H1 (cell line): ENCODE measurements around the gene KIF3B. TPM values are rescaled to one million over a fixed set of nuclear protein-coding genes. Genes with fewer than 3 reads are reported as not detected.

Experiments
- CTCF ChIA-PET: fragments of 300-600 bp; sonication (Branson Sonifier 250); formaldehyde crosslinking; loops from one replicate; lab custom pipeline; 2021; ENCODE audit not compliant: partially characterized antibody; lab: Charles Lee
- POLR2A ChIA-PET: fragments of 300-600 bp; sonication (Branson Sonifier 250); formaldehyde crosslinking; loops from one replicate; lab custom pipeline; 2021; ENCODE audit warnings: inconsistent platforms; ENCODE audit not compliant: partially characterized antibody; lab: Charles Lee
- DNase-seq, 2 experiments: peaks; one replicate each; pipeline versions ENCODE4 v3.0.0 to v3.0.0-alpha.2; 2010 to 2022; ENCODE audit warnings: low spot score in 2 of 2, low read depth in 1 of 2, mixed read lengths in 1 of 2
- FAIRE-seq: peaks from 2 replicates; lab custom pipeline; 2011; peaks lifted over from hg19 to GRCh38; lab: Jason Lieb, UNC
- H2AFZ ChIP-seq: 2 replicates; pipeline ENCODE4 v1.8.1; 2012; ENCODE audit warnings: low read length, inconsistent platforms
- H2AK5ac ChIP-seq: 2 replicates; pipeline ENCODE4 v1.6.1; 2013; ENCODE audit warnings: low read depth, low read length
- H2BK120ac ChIP-seq: replicated peaks from 2 replicates; pipeline ENCODE3; 2013; ENCODE audit warnings: low read depth, low read length, inconsistent platforms
- H2BK12ac ChIP-seq: 2 replicates; pipeline ENCODE4 v1.6.1; 2013; ENCODE audit warnings: low read depth, low read length
- H2BK15ac ChIP-seq: 2 replicates; pipeline ENCODE4 v1.6.1; 2013; ENCODE audit warnings: low read length
- H2BK20ac ChIP-seq: 2 replicates; pipeline ENCODE4 v1.6.1; 2013; ENCODE audit warnings: low read length
- H2BK5ac ChIP-seq: 2 replicates; pipeline ENCODE4 v1.6.1; 2013; ENCODE audit warnings: low read depth, low read length
- H3K14ac ChIP-seq: 2 replicates; pipeline ENCODE4 v1.6.1; 2013; ENCODE audit warnings: inconsistent platforms; ENCODE audit not compliant: insufficient read length
- H3K18ac ChIP-seq: 2 replicates; pipeline ENCODE4 v1.6.1; 2013; ENCODE audit warnings: low read length; ENCODE audit errors: extremely low read depth
- H3K23ac ChIP-seq: 2 replicates; pipeline ENCODE4 v1.6.1; 2013; ENCODE audit warnings: inconsistent platforms; ENCODE audit not compliant: insufficient read length
- H3K23me2 ChIP-seq: 2 replicates; pipeline ENCODE4 v1.6.1; 2013; ENCODE audit warnings: low read depth, low read length
- H3K27ac ChIP-seq: 2 replicates; pipeline ENCODE4 v1.6.1; 2011; ENCODE audit warnings: low read depth, low read length, inconsistent platforms
- H3K27me3 ChIP-seq, 4 experiments: replicated peaks in 1 of 4; 1 replicate in 1 of 4; 2 replicates in 3 of 4; pipeline versions ENCODE4 v1.6.1 to v1.8.1; 2011 to 2013; ENCODE audit warnings: low read length in 3 of 4, mild to moderate bottlenecking in 3 of 4, inconsistent platforms in 2 of 4, mixed read lengths in 2 of 4, moderate library complexity in 1 of 4; ENCODE audit not compliant: control insufficient read depth in 3 of 4, insufficient read depth in 3 of 4; ENCODE audit errors: extremely low read depth in 1 of 4
- H3K36me3 ChIP-seq, 4 experiments: 2 replicates each; pipeline versions ENCODE4 v1.6.1 to v1.8.1; 2011 to 2013; ENCODE audit warnings: mild to moderate bottlenecking in 4 of 4, low read length in 3 of 4, moderate library complexity in 2 of 4, control low read depth in 1 of 4, inconsistent platforms in 1 of 4; ENCODE audit not compliant: insufficient read depth in 4 of 4, control insufficient read depth in 2 of 4
- H3K4ac ChIP-seq: replicated peaks from 2 replicates; pipeline ENCODE3; 2013; ENCODE audit warnings: low read length, low read depth, mixed read lengths, inconsistent platforms; ENCODE audit not compliant: insufficient read length
- H3K4me1 ChIP-seq, 4 experiments: replicated peaks in 1 of 4; 1 replicate in 1 of 4; 2 replicates in 3 of 4; pipeline versions ENCODE4 v1.6.1 to v1.8.1; 2011 to 2013; ENCODE audit warnings: low read length in 3 of 4, inconsistent platforms in 2 of 4, mixed read lengths in 1 of 4; ENCODE audit not compliant: insufficient read depth in 4 of 4, control insufficient read depth in 3 of 4
- H3K4me2 ChIP-seq, 2 experiments: 2 replicates each; pipeline versions ENCODE4 v1.6.1 to v1.8.1; 2011 to 2013; ENCODE audit warnings: low read depth in 2 of 2, low read length in 2 of 2, control low read depth in 1 of 2, inconsistent platforms in 1 of 2, mild to moderate bottlenecking in 1 of 2; ENCODE audit not compliant: insufficient read depth in 1 of 2
- H3K4me3 ChIP-seq, 4 experiments: fragments of 200-600, 300-600 bp in 1 of 4; sonication (generic), shearing (Covaris generic), sonication (Bioruptor Twin) in 1 of 4; 2 replicates each; pipeline versions ENCODE4 v1.5.1 to v1.8.1; 2011 to 2016; ENCODE audit warnings: low read length in 4 of 4, low read depth in 3 of 4, control low read depth in 2 of 4, inconsistent platforms in 2 of 4, mild to moderate bottlenecking in 2 of 4, mixed read lengths in 1 of 4, moderate library complexity in 1 of 4; ENCODE audit not compliant: insufficient read depth in 2 of 4; ENCODE audit errors: extremely low read depth in 1 of 4
- H3K56ac ChIP-seq: replicated peaks from 2 replicates; pipeline ENCODE3; 2013; ENCODE audit warnings: low read depth, mild to moderate bottlenecking, mixed read lengths, low read length, inconsistent platforms; ENCODE audit not compliant: insufficient read length
- H3K79me1 ChIP-seq: 2 replicates; pipeline ENCODE4 v1.6.1; 2013; ENCODE audit warnings: low read depth, low read length, control low read depth
- H3K79me2 ChIP-seq, 2 experiments: 2 replicates each; pipeline versions ENCODE4 v1.6.1 to v1.8.1; 2012 to 2013; ENCODE audit warnings: low read length in 2 of 2, mild to moderate bottlenecking in 2 of 2, inconsistent platforms in 1 of 2; ENCODE audit not compliant: insufficient read depth in 2 of 2, control insufficient read depth in 1 of 2
- H3K9ac ChIP-seq, 4 experiments: replicated peaks in 1 of 4; 1 replicate in 1 of 4; 2 replicates in 3 of 4; pipeline versions ENCODE4 v1.6.1 to v1.8.1; 2011 to 2013; ENCODE audit warnings: low read depth in 3 of 4, low read length in 3 of 4, control low read depth in 2 of 4, mild to moderate bottlenecking in 2 of 4, moderate library complexity in 2 of 4, inconsistent platforms in 1 of 4; ENCODE audit errors: extremely low read depth in 1 of 4
- H3K9me3 ChIP-seq, 2 experiments: 2 replicates each; pipeline versions ENCODE4 v1.6.1 to v1.8.1; 2012 to 2013; ENCODE audit warnings: mild to moderate bottlenecking in 2 of 2, moderate library complexity in 2 of 2, control low read depth in 1 of 2, inconsistent platforms in 1 of 2, low read depth in 1 of 2, low read length in 1 of 2, mixed read lengths in 1 of 2; ENCODE audit not compliant: insufficient read depth in 2 of 2
- H4K20me1 ChIP-seq, 2 experiments: replicated peaks in 1 of 2; 2 replicates each; pipeline versions ENCODE3 to v1.8.1; 2011 to 2013; ENCODE audit warnings: inconsistent platforms in 2 of 2, low read length in 2 of 2, mild to moderate bottlenecking in 1 of 2; ENCODE audit not compliant: insufficient read depth in 2 of 2, control insufficient read depth in 1 of 2
- H4K5ac ChIP-seq: 2 replicates; pipeline ENCODE4 v1.6.1; 2013; ENCODE audit warnings: low read length, low read depth, mixed read lengths, inconsistent platforms; ENCODE audit not compliant: insufficient read length
- H4K8ac ChIP-seq: 2 replicates; pipeline ENCODE4 v1.8.0; 2013; ENCODE audit warnings: mild to moderate bottlenecking, moderate library complexity, low read length, inconsistent platforms; ENCODE audit not compliant: insufficient read depth; ENCODE audit errors: extremely low read depth
- H4K91ac ChIP-seq: replicated peaks from 2 replicates; pipeline ENCODE3; 2013; ENCODE audit warnings: low read length, mixed read lengths, inconsistent platforms; ENCODE audit not compliant: insufficient read length
- ATF2 ChIP-seq: IDR thresholded peaks from 2 replicates; pipeline ENCODE4 v1.6.1; 2012; ENCODE audit warnings: low read length, inconsistent platforms
- BACH1 ChIP-seq: IDR thresholded peaks from 2 replicates; pipeline ENCODE4 v1.6.1; 2012; ENCODE audit warnings: low read length, improper control_type of control experiment
- CBX8 ChIP-seq: fragments of 300-800, 300-1000 bp; sonication (generic); IDR thresholded peaks from 2 replicates; pipeline ENCODE4 v1.7.1; 2016; ENCODE audit warnings: low read depth, low read length, borderline replicate concordance
- CHD1 ChIP-seq: IDR thresholded peaks from 2 replicates; pipeline ENCODE4 v1.6.1; 2012; ENCODE audit warnings: low read depth, low read length, improper control_type of control experiment
- KDM4A ChIP-seq: IDR thresholded peaks from one replicate; pipeline ENCODE4 v1.7.1; 2012; ENCODE audit warnings: low read depth, mild to moderate bottlenecking, moderate library complexity, low read length, inconsistent platforms; ENCODE audit not compliant: severe bottlenecking
- POU5F1 ChIP-seq: IDR thresholded peaks from 2 replicates; pipeline ENCODE4 v1.6.1; 2011; ENCODE audit warnings: low read depth, mild to moderate bottlenecking, low read length, moderate library complexity
- SP4 ChIP-seq: IDR thresholded peaks from 2 replicates; pipeline ENCODE4 v1.6.1; 2012; ENCODE audit warnings: low read length, inconsistent platforms
- TAF1 ChIP-seq: IDR thresholded peaks from 2 replicates; pipeline ENCODE4 v1.6.1; 2011; ENCODE audit warnings: mild to moderate bottlenecking, low read depth, low read length
- TAF7 ChIP-seq: optimal IDR thresholded peaks from 2 replicates; pipeline ENCODE3; 2011; ENCODE audit warnings: low read depth, mild to moderate bottlenecking, inconsistent platforms, low read length, moderate library complexity, borderline replicate concordance
- TBP ChIP-seq: IDR thresholded peaks from 2 replicates; pipeline ENCODE4 v1.6.1; 2011; ENCODE audit warnings: low read depth, low read length, improper control_type of control experiment
- WGBS, 2 experiments: shearing (Covaris generic) in 1 of 2; methylation state at CpG; one replicate each; pipeline versions ENCODE4 v1.1.6 to v1.1.7; 2013 to 2015; ENCODE audit warnings: low lambda C conversion rate in 2 of 2, mixed read lengths in 2 of 2, inconsistent platforms in 1 of 2, low coverage in 1 of 2, missing lambda C conversion rate in 1 of 2; ENCODE audit not compliant: insufficient replicate concordance in 2 of 2, insufficient coverage in 1 of 2, insufficient read length in 1 of 2; ENCODE audit errors: extremely low coverage in 1 of 2, missing lambda C conversion rate in 1 of 2; 5-methylcytosine and 5-hydroxymethylcytosine counted together
- polyA plus RNA-seq, 7 experiments: library from polyadenylated mRNA; depleted of rRNA in 3 of 7; stranded (reverse) in 5 of 7; unstranded in 2 of 7; fragments of >200 nt in 5 of 7; fragments of 200-250 nt in 2 of 7; gene quantifications; 1 replicate in 5 of 7; 2 replicates in 1 of 7; 4 replicates in 1 of 7; pipeline versions ENCODE4 v1.2.1 to v1.2.3, GENCODE V29; 2011 to 2013; ENCODE audit warnings: missing spikeins in 2 of 7, mixed read lengths in 2 of 7
- total RNA-seq: library from RNA; stranded (reverse); fragmentation: NEBNext Ultra II Directional; extraction: Animal tissue kit (Norgen Biotek cat#: 25700); gene quantifications from 2 replicates; pipeline ENCODE4 v1.2.1, GENCODE V29; 2021
- TF ChIP-seq, protein P1 (sequence below): IDR thresholded peaks from 2 replicates; pipeline ENCODE4 v1.6.1; 2012; ENCODE audit warnings: inconsistent platforms

Gene KIF3B
- total and polyA plus RNA-seq, 2 of the 8 experiments (the other 6 are each of a cell fraction or from before 2014, with no cell fraction given), result 10.1 to 22.4 TPM

DNA sequence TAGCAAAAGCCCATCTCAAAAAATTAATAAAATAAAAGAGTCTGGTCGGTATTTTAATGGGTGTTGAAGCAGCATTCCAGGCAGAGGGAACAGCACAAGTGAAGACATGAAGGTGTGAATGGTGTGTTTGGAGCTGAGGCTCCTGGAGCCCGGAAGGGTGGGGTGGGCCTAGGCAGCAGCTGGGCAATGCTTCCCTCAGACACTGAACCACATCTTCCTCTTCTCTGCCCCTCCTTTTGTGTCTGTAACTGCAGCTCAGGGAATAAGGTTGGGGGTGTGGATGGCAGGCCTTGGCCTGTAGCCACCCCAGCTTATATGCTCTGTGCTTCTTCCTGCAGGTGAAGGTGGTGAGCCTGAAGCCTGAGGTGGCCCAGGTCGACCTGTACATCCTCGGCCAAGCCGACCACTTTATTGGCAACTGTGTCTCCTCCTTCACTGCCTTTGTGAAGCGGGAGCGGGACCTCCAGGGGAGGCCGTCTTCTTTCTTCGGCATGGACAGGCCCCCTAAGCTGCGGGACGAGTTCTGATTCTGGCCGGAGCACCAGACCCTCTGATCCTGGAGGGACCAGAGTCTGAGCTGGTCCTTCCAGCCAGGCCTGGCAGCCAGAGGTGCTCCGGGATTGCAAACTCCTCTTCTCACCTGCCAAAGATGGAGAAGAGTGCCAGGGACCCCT is 43.2 kb upstream of the KIF3B start:
- no peak overlapping the region for H2BK5ac ChIP-seq
- no peak overlapping the region for H4K8ac ChIP-seq
- WGBS, 2 experiments, result 90% methylated on average over 13 of the region's 13 CpGs; no CpG with 5 or more reads in 1 of the 2 experiments
- CTCF ChIA-PET, result no interaction called here
- POLR2A ChIA-PET, result interaction anchor here (0.9 to 2.4 kb wide), 4 partner anchors 11 to 43 kb away, joined by 3 to 6 read pairs (median 4); partner anchors contain the start of gene KIF3B
- H3K23ac ChIP-seq, result no peak overlapping the region
- H3K79me2 ChIP-seq, result no peaks in the 10 kb centered on the region
- H2BK120ac ChIP-seq, result no peak overlapping the region
- FAIRE-seq (no peak), DNase-seq (no peak)
- H3K23me2 ChIP-seq, result no peaks in the 10 kb centered on the region
- H2AK5ac ChIP-seq, result no peak overlapping the region
- H3K18ac ChIP-seq, result no peak overlapping the region
- H3K27ac ChIP-seq, result no peak overlapping the region
- no peak overlapping the region for H2AFZ ChIP-seq
- H3K79me1 ChIP-seq, result no peaks in the 10 kb centered on the region
- H2BK20ac ChIP-seq, result no peak overlapping the region
- no peaks in the 10 kb centered on the region for H3K27me3 ChIP-seq
- no peak overlapping the region for H3K56ac ChIP-seq
- no peak overlapping the region for H3K14ac ChIP-seq
- H4K91ac ChIP-seq, result no peak overlapping the region
- no peak overlapping the region for H3K4ac ChIP-seq
- peaks cover 0 to 5% (median 0%) of the 10 kb centered on the region in 4 experiments; a peak in 2 of 7 replicates for H3K4me1 ChIP-seq
- H3K36me3 ChIP-seq, result peaks cover 17 to 47% (median 35%) of the 10 kb centered on the region in 4 experiments; a peak in 6 of 8 replicates
- H2BK12ac ChIP-seq, result no peak overlapping the region
- no peak overlapping the region for H4K5ac ChIP-seq
- peaks cover 0 to 1% of the 10 kb centered on the region in 2 experiments for H4K20me1 ChIP-seq
- no peak overlapping the region for H3K4me2 ChIP-seq
- H3K9me3 ChIP-seq, result no peaks in the 10 kb centered on the region
- H3K4me3 ChIP-seq, result no peak overlapping the region
- H2BK15ac ChIP-seq, result no peak overlapping the region
- H3K9ac ChIP-seq, result no peak overlapping the region
- no peak for TF ChIP-seq KDM4A
- no peak for TF ChIP-seq TAF7
- TF ChIP-seq CBX8, result no peak
- no peak for TF ChIP-seq TBP
- TF ChIP-seq BACH1, result no peak
- TF ChIP-seq SP4, result no peak
- no peak for TF ChIP-seq CHD1
- TF ChIP-seq TAF1, result no peak
- TF ChIP-seq, protein P1, sequence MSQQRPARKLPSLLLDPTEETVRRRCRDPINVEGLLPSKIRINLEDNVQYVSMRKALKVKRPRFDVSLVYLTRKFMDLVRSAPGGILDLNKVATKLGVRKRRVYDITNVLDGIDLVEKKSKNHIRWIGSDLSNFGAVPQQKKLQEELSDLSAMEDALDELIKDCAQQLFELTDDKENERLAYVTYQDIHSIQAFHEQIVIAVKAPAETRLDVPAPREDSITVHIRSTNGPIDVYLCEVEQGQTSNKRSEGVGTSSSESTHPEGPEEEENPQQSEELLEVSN, result no peak
- no peak for TF ChIP-seq ATF2
- TF ChIP-seq POU5F1, result no peak
